ENCODE results near the gene TTC6.

Gene TTC6

DNA sequence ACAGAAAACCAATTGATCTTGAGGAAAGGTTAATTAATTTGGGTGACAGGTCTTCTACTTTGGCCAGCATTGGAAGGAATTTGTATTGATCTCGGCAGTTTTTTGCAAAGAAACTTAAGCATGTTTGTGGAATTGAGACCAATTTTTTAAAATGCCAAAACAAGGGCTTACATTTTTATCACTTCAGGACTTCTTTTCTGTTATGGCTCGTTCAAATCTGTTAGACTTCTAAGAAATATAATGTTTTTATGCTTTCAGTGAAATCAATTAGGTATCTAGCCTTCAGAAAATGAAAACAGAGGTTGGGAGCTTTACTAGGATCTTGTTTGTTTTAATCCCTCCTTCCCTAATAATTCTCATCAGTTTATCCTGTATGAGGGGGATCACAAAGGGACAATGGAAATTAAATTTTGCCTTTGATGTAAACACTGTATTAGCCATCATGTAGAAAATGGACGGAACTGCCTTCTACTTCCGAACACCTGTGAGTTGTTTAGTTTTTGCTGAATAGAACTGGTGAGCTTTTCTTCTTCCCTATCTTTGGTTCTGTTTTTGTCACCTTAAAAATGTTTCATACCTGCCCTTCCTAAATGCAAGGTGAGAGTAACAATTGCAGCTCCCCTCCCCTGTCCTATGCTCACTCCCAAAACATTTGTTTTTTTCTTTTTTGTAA lies 8.2 kb upstream of the TTC6 start:
- H3K9me3 ChIP-seq: peaks cover 2% of the 10 kb centered on the region
- no peak overlapping the region for H3K4me3 ChIP-seq (ENCODE audit: low read depth in 1 of 2, low read length in 1 of 2)
- TF ChIP-seq, protein P1, sequence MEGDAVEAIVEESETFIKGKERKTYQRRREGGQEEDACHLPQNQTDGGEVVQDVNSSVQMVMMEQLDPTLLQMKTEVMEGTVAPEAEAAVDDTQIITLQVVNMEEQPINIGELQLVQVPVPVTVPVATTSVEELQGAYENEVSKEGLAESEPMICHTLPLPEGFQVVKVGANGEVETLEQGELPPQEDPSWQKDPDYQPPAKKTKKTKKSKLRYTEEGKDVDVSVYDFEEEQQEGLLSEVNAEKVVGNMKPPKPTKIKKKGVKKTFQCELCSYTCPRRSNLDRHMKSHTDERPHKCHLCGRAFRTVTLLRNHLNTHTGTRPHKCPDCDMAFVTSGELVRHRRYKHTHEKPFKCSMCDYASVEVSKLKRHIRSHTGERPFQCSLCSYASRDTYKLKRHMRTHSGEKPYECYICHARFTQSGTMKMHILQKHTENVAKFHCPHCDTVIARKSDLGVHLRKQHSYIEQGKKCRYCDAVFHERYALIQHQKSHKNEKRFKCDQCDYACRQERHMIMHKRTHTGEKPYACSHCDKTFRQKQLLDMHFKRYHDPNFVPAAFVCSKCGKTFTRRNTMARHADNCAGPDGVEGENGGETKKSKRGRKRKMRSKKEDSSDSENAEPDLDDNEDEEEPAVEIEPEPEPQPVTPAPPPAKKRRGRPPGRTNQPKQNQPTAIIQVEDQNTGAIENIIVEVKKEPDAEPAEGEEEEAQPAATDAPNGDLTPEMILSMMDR (IDR thresholded peaks at IDR 0.05): no peak
- no peaks in the 10 kb centered on the region for H3K36me3 ChIP-seq
- peaks cover 100% of the 10 kb centered on the region for H3K27me3 ChIP-seq
- no peak overlapping the region for H3K27ac ChIP-seq
- H3K4me1 ChIP-seq (ENCODE audit: control insufficient read depth in 1 of 2, insufficient read depth in 1 of 2, low read depth in 1 of 2, low read length in 1 of 2): no peaks in the 10 kb centered on the region

DNA sequence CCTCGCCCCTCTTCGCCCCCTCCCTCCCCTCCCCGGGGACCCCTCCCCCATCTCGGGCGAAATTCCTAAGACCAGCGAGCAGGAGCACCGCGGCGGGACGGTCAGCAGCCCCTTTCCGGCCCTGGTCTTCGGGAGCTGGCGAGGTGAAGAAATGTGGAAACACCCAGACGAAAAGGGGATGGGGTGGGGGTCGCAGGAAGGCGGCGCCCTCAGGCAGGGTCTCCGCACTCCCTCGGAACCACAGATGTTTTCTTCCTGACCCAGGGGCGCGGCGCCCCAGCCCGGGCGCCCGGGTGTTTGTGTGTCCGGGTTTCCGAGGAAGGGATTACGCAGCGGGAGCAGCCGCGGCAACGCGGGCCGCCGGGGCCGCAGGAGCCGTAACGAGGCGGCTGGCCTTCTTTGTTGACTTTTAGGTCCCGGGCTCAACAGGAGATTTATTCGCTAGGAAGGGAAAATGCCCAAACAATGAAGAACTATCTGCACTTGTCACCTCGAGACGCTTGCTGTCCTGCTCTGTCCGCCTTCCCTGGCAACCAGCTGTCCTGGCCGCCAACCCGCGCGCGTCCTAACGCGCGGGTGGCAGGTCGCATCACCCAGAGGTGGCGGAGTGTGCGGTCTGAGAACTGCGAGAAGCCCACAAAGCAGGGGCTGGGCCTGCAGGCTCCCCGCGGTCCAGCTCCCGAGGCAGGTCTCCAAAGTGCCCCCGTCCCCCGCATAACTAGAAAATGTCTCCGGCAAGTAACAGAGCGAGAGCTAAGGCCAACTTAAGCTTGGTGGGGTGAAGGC lies 7.4 kb upstream of the TTC6 start:
- TF ChIP-seq, protein P1 (IDR thresholded peaks at IDR 0.05): no peak
- Histone ChIP-seq H3K9me3 (peaks cover 7% of the 10 kb centered on the region), H3K4me1 (ENCODE audit: control insufficient read depth in 1 of 2, insufficient read depth in 1 of 2, low read depth in 1 of 2, low read length in 1 of 2) (no peaks in the 10 kb centered on the region), H3K27me3 (peaks cover 100% of the 10 kb centered on the region), H3K27ac (no peak overlapping the region), H3K4me3 (ENCODE audit: low read depth in 1 of 2, low read length in 1 of 2) (no peak overlapping the region), H3K36me3 (no peaks in the 10 kb centered on the region)

DNA sequence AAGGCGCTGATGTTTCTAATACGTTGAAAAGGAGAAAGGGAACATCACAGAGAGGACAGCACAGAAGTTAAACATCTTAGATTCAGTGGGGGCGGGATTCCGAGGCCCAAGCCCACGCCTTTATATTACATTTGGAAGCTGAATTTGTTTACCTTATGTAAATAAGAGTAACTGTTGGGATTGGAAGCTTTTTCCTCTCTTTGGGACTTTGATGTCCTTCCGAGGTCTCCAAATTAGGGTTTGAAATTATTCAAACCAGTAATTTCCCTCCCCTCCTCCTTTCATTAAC lies 6.8 kb upstream of the TTC6 start:
- peaks cover 7% of the 10 kb centered on the region for H3K9me3 ChIP-seq
- no peaks in the 10 kb centered on the region for H3K36me3 ChIP-seq
- H3K4me3 ChIP-seq (ENCODE audit: low read depth in 1 of 2, low read length in 1 of 2): no peak overlapping the region
- no peak overlapping the region for H3K27ac ChIP-seq
- no peaks in the 10 kb centered on the region for H3K4me1 ChIP-seq (ENCODE audit: control insufficient read depth in 1 of 2, insufficient read depth in 1 of 2, low read depth in 1 of 2, low read length in 1 of 2)
- H3K27me3 ChIP-seq: peaks cover 100% of the 10 kb centered on the region
- TF ChIP-seq, protein P1 (IDR thresholded peaks at IDR 0.05): no peak

DNA sequence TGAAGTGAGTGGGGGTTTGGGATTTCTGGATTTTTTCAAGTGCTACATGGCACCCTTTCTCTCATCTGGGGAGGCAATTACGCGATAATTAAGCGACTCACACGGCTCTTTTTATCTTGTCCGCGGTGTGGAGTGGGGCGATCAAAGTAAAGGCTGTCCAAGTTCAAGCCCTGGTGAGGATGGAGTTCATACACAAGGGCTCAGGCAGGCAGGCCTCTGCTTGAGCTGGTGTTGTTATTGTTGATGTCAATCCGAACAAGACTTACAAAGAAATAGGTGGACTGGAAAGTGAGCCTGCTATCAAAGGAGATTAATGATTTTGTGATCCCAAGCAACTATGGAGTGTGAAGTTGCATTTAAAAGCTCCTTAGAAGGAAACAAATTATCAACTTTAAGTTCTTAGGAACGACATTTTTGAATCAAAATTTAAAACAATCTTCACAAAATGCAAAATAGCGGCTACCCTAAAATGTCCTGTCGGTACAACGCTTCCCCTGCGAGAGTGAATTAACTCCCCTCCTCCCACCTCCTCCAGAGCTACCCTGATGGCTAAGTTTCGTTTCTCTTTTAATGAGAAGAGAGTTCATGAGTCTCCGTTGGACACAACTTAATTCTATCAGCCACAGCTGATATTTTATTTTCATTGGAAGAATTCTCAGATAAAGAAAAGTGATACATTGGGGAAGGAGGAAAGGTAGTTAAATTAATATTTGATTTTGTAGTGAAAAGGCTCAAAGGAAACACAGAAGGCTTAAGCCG lies 6.3 kb upstream of the TTC6 start:
- Histone ChIP-seq H3K4me1 (ENCODE audit: control insufficient read depth in 1 of 2, insufficient read depth in 1 of 2, low read depth in 1 of 2, low read length in 1 of 2) (no peaks in the 10 kb centered on the region), H3K27ac (no peak overlapping the region), H3K9me3 (peaks cover 7% of the 10 kb centered on the region), H3K4me3 (ENCODE audit: low read depth in 1 of 2, low read length in 1 of 2) (no peak overlapping the region), H3K36me3 (no peaks in the 10 kb centered on the region), H3K27me3 (peaks cover 100% of the 10 kb centered on the region)
- TF ChIP-seq, protein P1 (IDR thresholded peaks at IDR 0.05): no peak

DNA sequence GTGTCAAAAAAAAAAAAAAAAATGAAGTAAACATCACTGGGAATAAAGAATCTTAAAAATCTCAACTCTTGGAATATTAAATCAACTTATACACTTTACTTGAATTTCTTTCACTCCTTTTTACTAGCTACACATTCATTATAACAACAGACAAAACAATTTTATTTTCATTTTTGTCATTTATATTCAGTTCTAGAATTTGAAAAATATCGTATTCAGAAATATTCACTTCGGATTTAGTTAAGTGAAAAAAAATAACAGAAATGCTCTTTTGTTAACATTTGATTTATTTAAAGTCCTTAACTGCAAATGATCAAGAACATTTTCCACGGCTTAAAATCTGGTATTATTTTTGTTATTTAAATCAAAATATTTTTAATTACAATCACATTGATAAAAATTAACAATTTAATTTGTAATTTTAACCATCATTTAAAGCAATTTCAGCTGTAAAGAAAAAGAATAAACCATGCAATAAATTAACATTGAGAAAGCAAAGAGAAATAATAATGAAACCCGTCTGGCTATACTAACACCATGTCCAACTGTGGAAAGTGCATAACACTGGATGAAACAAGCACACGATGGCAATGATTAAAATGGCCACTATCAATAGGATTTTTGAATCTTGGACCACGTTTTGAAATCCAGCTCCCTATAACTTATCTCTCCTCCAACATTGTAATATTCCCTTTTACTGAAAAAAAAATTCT lies 5.6 kb upstream of the TTC6 start:
- Histone ChIP-seq H3K4me1 (ENCODE audit: control insufficient read depth in 1 of 2, insufficient read depth in 1 of 2, low read depth in 1 of 2, low read length in 1 of 2) (no peaks in the 10 kb centered on the region), H3K36me3 (no peaks in the 10 kb centered on the region), H3K9me3 (peaks cover 7% of the 10 kb centered on the region), H3K4me3 (ENCODE audit: low read depth in 1 of 2, low read length in 1 of 2) (no peak overlapping the region), H3K27me3 (peaks cover 100% of the 10 kb centered on the region), H3K27ac (no peak overlapping the region)
- TF ChIP-seq, protein P1 (IDR thresholded peaks at IDR 0.05): no peak
